Dedifferentiated amniotic fluid mesenchymal stem cell (primary cell): ENCODE results near the gene RAN.
"Not testable (repeated sequence)": the region's sequence is repeated elsewhere in the genome, so short reads cannot be mapped to it uniquely, and the experiment has no call there.

Source experiments
- DNase-seq: peaks from one replicate; pipeline ENCODE4 v3.0.0-alpha.2; 2016; ENCODE audit errors: extremely low spot score

Gene RAN

GRCh38 chr12:130878193-130879185, 6.6 kb downstream of the RAN start:
- no peak for DNase-seq

- DNase-seq: no peak
Measured at GRCh38 chr12:130879212-130879686, 7.4 kb downstream of the RAN start.

GRCh38 chr12:130879781-130880389, 8.0 kb downstream of the RAN start:
- no peak for DNase-seq

- DNase-seq: no peak
Measured at GRCh38 chr12:130880411-130880885, 8.6 kb downstream of the RAN start.

GRCh38 chr12:130881046-130881445, 9.2 kb downstream of the RAN start:
- no peak for DNase-seq

- DNase-seq: no peak
Measured at GRCh38 chr12:130881548-130881947, 9.7 kb downstream of the RAN start.

GRCh38 chr12:130887190-130887589, 15.3 kb downstream of the RAN start:
- DNase-seq: not testable (repeated sequence)

GRCh38 chr12:130904064-130904463, 32.2 kb downstream of the RAN start:
- no peak for DNase-seq

GRCh38 chr12:130904936-130905455, 33.1 kb downstream of the RAN start:
- DNase-seq: not testable (repeated sequence)

- DNase-seq: no peak
Measured at GRCh38 chr12:130909111-130909510, 37.2 kb downstream of the RAN start.

- DNase-seq: no peak
Measured at GRCh38 chr12:130911193-130911592, 39.3 kb downstream of the RAN start.

GRCh38 chr12:130911933-130912332, 40.1 kb downstream of the RAN start:
- DNase-seq: no peak

- DNase-seq: peak; percentile 47
Measured at GRCh38 chr12:130916241-130916911, 44.5 kb downstream of the RAN start.

- no peak for DNase-seq
Measured at GRCh38 chr12:130917607-130918006, 45.7 kb downstream of the RAN start.

GRCh38 chr12:130919086-130919485, 47.2 kb downstream of the RAN start:
- no peak for DNase-seq

GRCh38 chr12:130920119-130920703, 48.3 kb downstream of the RAN start:
- DNase-seq: no peak

- DNase-seq: no peak
Measured at GRCh38 chr12:130920723-130921381, 49.0 kb downstream of the RAN start.

GRCh38 chr12:130922511-130922953, 50.7 kb downstream of the RAN start:
- no peak for DNase-seq

- no peak for DNase-seq
Measured at GRCh38 chr12:130924966-130925665, 53.2 kb downstream of the RAN start.

- DNase-seq: no peak
Measured at GRCh38 chr12:130925666-130926015, 53.8 kb downstream of the RAN start.
